Small intestine (tissue), 7 donors: ENCODE results near the gene IGF2. TPM values are rescaled to one million over a fixed set of nuclear protein-coding genes. Genes with fewer than 3 reads are reported as not detected.

Experiments used
- DNase-seq, 2 donors: peaks; one replicate each; pipeline versions ENCODE4 v3.0.0 to v3.0.0-alpha.2; 2013
- FAIRE-seq: peaks from 2 replicates; lab custom pipeline; 2012; peaks lifted over from hg19 to GRCh38; lab: Jason Lieb, UNC
- H3K27ac ChIP-seq, 3 donors: one replicate each; pipeline ENCODE4 v1.5.1; 2013; ENCODE audit warnings: low read length in 2 of 3, mild to moderate bottlenecking in 2 of 3, control low read depth in 1 of 3, inconsistent platforms in 1 of 3, low read depth in 1 of 3, moderate library complexity in 1 of 3
- H3K27me3 ChIP-seq, 3 donors: one replicate each; pipeline ENCODE4 v1.6.1; 2013; ENCODE audit warnings: low read length in 3 of 3, inconsistent platforms in 1 of 3; ENCODE audit not compliant: control insufficient read depth in 3 of 3, insufficient read depth in 3 of 3
- H3K36me3 ChIP-seq, 3 donors: one replicate each; pipeline ENCODE4 v1.6.1; 2013; ENCODE audit warnings: low read length in 3 of 3, inconsistent platforms in 1 of 3, low read depth in 1 of 3, mild to moderate bottlenecking in 1 of 3, moderate library complexity in 1 of 3; ENCODE audit not compliant: control insufficient read depth in 3 of 3, insufficient read depth in 2 of 3
- H3K4me1 ChIP-seq, 3 donors: one replicate each; pipeline ENCODE4 v1.6.1; 2013; ENCODE audit warnings: low read length in 2 of 3, inconsistent platforms in 1 of 3, low read depth in 1 of 3, mild to moderate bottlenecking in 1 of 3, moderate library complexity in 1 of 3; ENCODE audit not compliant: control insufficient read depth in 3 of 3, insufficient read depth in 2 of 3
- H3K4me3 ChIP-seq, 3 donors: one replicate each; pipeline ENCODE4 v1.5.1; 2013; ENCODE audit warnings: low read length in 3 of 3, control low read depth in 1 of 3, inconsistent platforms in 1 of 3, low read depth in 1 of 3, mild to moderate bottlenecking in 1 of 3, moderate library complexity in 1 of 3
- H3K9me3 ChIP-seq, 2 donors: one replicate each; pipeline ENCODE4 v1.6.1; 2013; ENCODE audit warnings: low read depth in 1 of 2, low read length in 1 of 2; ENCODE audit not compliant: control insufficient read depth in 2 of 2, insufficient read depth in 1 of 2
- WGBS, 3 donors: extraction: QIAGEN DNeasy Blood & Tissue Kit; methylation state at CpG; one replicate each; pipeline ENCODE4 v1.1.7; 2013; 5-methylcytosine and 5-hydroxymethylcytosine counted together
- polyA plus RNA-seq, 4 donors: library from polyadenylated mRNA; stranded (reverse) in 3 of 4; unstranded in 1 of 4; fragments of 200-250 nt in 3 of 4; fragments of 120-200 nt in 1 of 4; gene quantifications; one replicate each; pipeline versions ENCODE4 v1.2.1 to v1.2.3, GENCODE V29; 2013
- donor health status: healthy with polysubstance abuse.
- donor health status: control.
- donor health status: control.
- donor health status: Bipolar disorder and iron deficiency.
- donor health status: healthy.

Gene IGF2
- polyA plus RNA-seq, 4 donors = 0.45 to 183 (median 10.6) TPM

GRCh38 chr11:2115308-2115707 lies 23.9 kb downstream of the IGF2 start:
- Histone ChIP-seq H3K4me1 (no peaks in the 10 kb centered on the region), H3K4me3 (no peak overlapping the region), H3K27ac (no peak overlapping the region), H3K36me3 (no peaks in the 10 kb centered on the region), H3K9me3 (peaks cover 0 to 20% of the 10 kb centered on the region in 2 donors), H3K27me3 (peaks cover 0 to 10% (median 4%) of the 10 kb centered on the region in 3 donors)
- DNase-seq (no peak), FAIRE-seq (no peak)
- WGBS, 3 donors = 94 to 96% (median 95%) methylated on average over 12 of the region's 12 CpGs

DNA sequence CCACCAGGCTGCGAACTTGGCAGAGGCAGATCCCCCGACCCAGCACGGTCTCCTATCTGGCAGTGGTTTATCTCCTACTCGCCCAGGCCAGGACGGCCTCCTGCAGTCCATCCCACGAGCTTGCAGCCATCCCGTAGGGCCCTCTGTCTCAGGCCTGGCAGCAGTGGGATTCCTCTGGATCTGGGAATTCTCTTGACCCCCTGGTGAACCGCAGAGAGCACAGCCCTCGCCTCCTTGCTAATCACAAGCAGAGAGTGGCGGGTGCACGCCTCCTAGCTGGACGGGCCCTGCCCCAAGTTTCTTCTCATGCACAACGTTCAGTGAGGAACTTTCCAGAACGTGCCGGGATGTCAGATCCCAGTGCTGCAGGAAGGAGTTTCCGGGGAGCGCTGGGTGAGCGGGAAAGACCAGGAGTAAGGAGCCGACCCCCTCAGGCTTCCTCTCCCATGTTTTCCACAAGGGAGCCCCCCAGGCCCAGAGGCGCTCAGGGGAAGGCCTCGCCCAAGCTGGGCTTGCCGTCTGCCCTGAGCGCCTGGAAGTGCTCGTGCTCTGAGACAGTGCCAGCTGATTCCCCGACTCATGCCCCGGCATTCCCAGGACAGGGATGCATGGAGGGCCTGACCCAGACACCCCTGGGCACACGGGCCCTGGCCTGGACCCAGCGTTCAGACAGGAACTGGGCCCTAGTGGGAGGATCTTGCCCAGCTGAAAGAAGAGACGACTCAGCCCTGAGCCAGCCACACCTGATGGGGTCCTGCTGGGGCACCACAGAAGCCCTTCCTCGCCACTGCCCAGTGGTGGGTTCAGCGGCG lies 24.6 kb downstream of the IGF2 start:
- Histone ChIP-seq H3K4me3 (no peak overlapping the region), H3K27ac (no peak overlapping the region), H3K36me3 (no peaks in the 10 kb centered on the region), H3K4me1 (no peaks in the 10 kb centered on the region), H3K9me3 (peaks cover 0 to 23% of the 10 kb centered on the region in 2 donors), H3K27me3 (peaks cover 0 to 4% (median 2%) of the 10 kb centered on the region in 3 donors)
- DNase-seq = no peak
- no peak for FAIRE-seq
- 82 to 84% (median 82%) methylated on average over 30 to 32 of the region's 32 CpGs for WGBS, 3 donors

GRCh38 chr11:2113776-2114175 lies 25.4 kb downstream of the IGF2 start:
- Histone ChIP-seq H3K4me1 (no peaks in the 10 kb centered on the region), H3K9me3 (peaks cover 0 to 23% of the 10 kb centered on the region in 2 donors), H3K4me3 (no peak overlapping the region), H3K27me3 (peaks cover 0 to 4% (median 1%) of the 10 kb centered on the region in 3 donors), H3K27ac (no peak overlapping the region), H3K36me3 (no peaks in the 10 kb centered on the region)
- FAIRE-seq (no peak), DNase-seq (no peak)
- 84 to 88% (median 87%) methylated on average over 11 of the region's 11 CpGs for WGBS, 3 donors

- H3K27ac ChIP-seq = no peak overlapping the region
- WGBS, 3 donors = 85 to 92% (median 86%) methylated on average over 12 of the region's 12 CpGs
- H3K4me1 ChIP-seq = no peaks in the 10 kb centered on the region
- H3K36me3 ChIP-seq = no peaks in the 10 kb centered on the region
- DNase-seq (no peak), FAIRE-seq (no peak)
- no peak overlapping the region for H3K4me3 ChIP-seq
- peaks cover 0 to 2% (median 0%) of the 10 kb centered on the region in 3 donors for H3K27me3 ChIP-seq
- peaks cover 0 to 5% of the 10 kb centered on the region in 2 donors for H3K9me3 ChIP-seq
Measured at GRCh38 chr11:2110521-2110920, 28.7 kb downstream of the IGF2 start.

GRCh38 chr11:2109541-2110019 lies 29.6 kb downstream of the IGF2 start:
- DNase-seq = no peak

GRCh38 chr11:2108675-2109491 lies 30.3 kb downstream of the IGF2 start:
- WGBS, 3 donors = 58 to 69% (median 64%) methylated on average over 23 of the region's 23 CpGs
- FAIRE-seq (no peak), DNase-seq (no peak)
- peaks cover 0 to 2% (median 0%) of the 10 kb centered on the region in 3 donors for H3K27me3 ChIP-seq
- H3K4me3 ChIP-seq = no peak overlapping the region
- H3K36me3 ChIP-seq = no peaks in the 10 kb centered on the region
- H3K9me3 ChIP-seq = peaks cover 0 to 5% of the 10 kb centered on the region in 2 donors
- no peaks in the 10 kb centered on the region for H3K4me1 ChIP-seq
- no peak overlapping the region for H3K27ac ChIP-seq

More at GRCh38 chr11:2109541-2110019, 29.6 kb downstream of the IGF2 start:
- no peak overlapping the region for H3K27ac ChIP-seq
- H3K36me3 ChIP-seq = no peaks in the 10 kb centered on the region
- peaks cover 0 to 5% of the 10 kb centered on the region in 2 donors for H3K9me3 ChIP-seq
- no peak for FAIRE-seq
- 34 to 66% (median 44%) methylated on average over 14 of the region's 14 CpGs for WGBS, 3 donors
- no peaks in the 10 kb centered on the region for H3K4me1 ChIP-seq
- H3K4me3 ChIP-seq = no peak overlapping the region
- peaks cover 0 to 2% (median 0%) of the 10 kb centered on the region in 3 donors for H3K27me3 ChIP-seq

- no peaks in the 10 kb centered on the region for H3K27me3 ChIP-seq
- no peaks in the 10 kb centered on the region for H3K36me3 ChIP-seq
- no peak for FAIRE-seq
- no peak overlapping the region for H3K27ac ChIP-seq
- no peak for DNase-seq
- peaks cover 0 to 2% (median 0%) of the 10 kb centered on the region in 3 donors for H3K4me1 ChIP-seq
- peaks cover 0 to 5% of the 10 kb centered on the region in 2 donors for H3K9me3 ChIP-seq
- 86 to 94% (median 94%) methylated on average over 8 of the region's 8 CpGs for WGBS, 3 donors
- no peak overlapping the region for H3K4me3 ChIP-seq
Measured at GRCh38 chr11:2107941-2108630, 31.1 kb downstream of the IGF2 start.

DNA sequence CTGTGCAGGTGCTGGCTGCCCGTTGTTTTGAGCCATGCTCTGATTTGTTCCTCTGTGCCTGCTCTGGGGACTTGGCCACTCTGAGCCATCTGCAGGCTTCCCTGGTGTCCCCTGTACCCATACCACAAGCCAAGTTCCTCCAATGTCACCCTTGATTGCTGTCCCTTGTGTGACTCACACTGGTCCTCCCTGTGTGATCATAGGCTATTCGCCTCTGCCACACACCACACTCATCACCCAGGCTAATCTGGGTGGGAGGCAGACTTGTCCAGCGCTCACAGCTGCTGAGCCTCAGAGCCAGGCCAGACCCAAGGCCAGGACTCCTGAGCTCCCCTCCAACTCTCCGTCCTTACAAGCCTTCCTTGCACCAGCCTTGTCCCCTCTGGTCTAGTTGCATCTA lies 31.7 kb downstream of the IGF2 start:
- Histone ChIP-seq H3K9me3 (peaks cover 0 to 5% of the 10 kb centered on the region in 2 donors), H3K27me3 (no peaks in the 10 kb centered on the region), H3K27ac (no peak overlapping the region), H3K4me3 (no peak overlapping the region), H3K4me1 (peaks cover 0 to 8% (median 0%) of the 10 kb centered on the region in 3 donors), H3K36me3 (no peaks in the 10 kb centered on the region)
- WGBS, 3 donors = 72 to 80% (median 76%) methylated on average over 4 of the region's 4 CpGs
- no peak for FAIRE-seq
- no peak for DNase-seq
